Measurements from ENCODE around the gene TBX1.

TBX1 gene

DNA sequence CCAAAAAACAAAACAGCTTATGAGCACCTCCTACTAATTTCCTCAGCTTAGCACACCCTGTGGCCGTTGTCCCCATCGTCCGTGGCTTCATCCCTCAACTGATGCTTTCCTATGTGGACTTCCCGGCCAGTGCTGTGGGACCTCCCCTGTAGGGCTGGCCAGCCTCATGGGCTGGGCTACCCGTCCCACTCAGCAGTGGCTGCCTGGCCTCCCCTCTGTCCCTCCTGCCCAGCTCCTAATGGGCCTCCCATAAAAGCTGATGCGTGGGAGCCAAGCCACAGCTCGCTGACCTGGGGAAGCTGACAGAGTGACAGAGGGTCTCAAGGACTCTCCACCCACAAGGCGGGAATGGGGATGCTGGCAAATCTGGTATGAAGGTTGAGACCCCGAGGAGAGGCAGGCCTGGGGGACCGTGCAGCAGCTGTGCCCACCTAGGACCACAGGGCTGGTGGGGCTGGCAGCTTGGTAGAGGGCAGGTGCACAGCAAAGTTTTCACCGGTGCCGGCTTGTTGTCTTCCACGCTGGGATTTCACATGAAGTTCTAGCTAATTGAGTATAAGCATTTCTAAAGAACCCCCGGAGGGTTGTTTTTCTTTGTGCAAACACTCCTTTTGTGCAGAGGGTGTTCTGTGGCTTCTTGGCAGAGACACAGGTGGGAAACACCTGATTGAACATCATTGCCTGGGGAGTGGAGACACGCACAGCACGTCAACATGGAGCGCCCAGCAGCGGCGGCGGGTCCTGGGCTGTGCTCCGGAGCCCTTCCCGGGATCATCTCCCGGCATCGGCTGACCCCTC lies 23.2 kb downstream of the TBX1 start:
- no peak overlapping the region for H3K4me3 ChIP-seq (ENCODE audit: low read length)
- H3K36me3 ChIP-seq (ENCODE audit: control insufficient read depth, insufficient read depth, low read length), result no peaks in the 10 kb centered on the region
- no peaks in the 10 kb centered on the region for H3K9me3 ChIP-seq (ENCODE audit: control insufficient read depth, low read length)
- no peak overlapping the region for H3K9ac ChIP-seq (ENCODE audit: low read length)
- peaks cover 13% of the 10 kb centered on the region for H3K27me3 ChIP-seq (ENCODE audit: control insufficient read depth, insufficient read depth, low read length)
- no peaks in the 10 kb centered on the region for H3K4me1 ChIP-seq (ENCODE audit: control insufficient read depth, insufficient read depth, low read length)

DNA sequence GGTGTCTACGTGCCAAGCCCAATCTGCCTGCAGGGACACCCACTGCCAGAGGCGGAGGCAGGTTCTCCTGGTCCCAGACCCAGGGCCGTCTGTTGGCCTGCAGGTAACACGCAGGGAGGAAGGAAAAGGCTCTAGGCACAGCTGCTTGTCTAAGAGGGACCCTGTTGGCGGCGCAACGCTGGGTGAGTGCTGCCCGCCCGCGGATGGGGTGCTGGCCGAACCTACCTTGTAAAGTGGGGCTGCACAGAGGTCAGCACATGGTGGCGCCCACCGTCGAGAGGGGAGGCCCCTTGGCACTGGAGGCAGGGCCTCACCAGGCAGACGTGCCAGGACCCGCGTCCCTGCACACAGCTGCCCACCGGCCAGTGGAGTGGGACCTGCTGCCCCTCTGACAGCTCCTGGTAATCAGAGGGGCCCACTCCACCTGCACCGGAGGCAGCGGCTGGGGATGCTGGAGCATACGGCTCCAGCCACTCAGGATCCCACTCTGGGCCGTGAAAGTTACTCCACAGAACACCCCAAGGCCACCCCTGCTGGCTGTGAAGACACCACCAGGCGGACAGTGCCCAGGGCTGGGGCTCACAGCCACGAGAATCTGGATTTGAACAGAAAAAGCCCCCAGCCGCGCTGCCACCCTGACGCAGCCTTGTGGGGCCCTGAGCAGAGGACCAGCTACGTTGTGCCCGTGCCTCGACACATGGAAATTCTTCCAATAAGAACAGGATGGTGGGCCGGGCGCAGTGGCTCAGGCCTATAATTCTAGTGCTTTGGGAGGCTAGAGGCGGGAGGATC lies 24.0 kb downstream of the TBX1 start:
- Histone ChIP-seq H3K36me3 (ENCODE audit: control insufficient read depth, insufficient read depth, low read length) (no peaks in the 10 kb centered on the region), H3K27me3 (ENCODE audit: control insufficient read depth, insufficient read depth, low read length) (peaks cover 9% of the 10 kb centered on the region), H3K9me3 (ENCODE audit: control insufficient read depth, low read length) (no peaks in the 10 kb centered on the region), H3K4me1 (ENCODE audit: control insufficient read depth, insufficient read depth, low read length) (no peaks in the 10 kb centered on the region), H3K9ac (ENCODE audit: low read length) (no peak overlapping the region), H3K4me3 (ENCODE audit: low read length) (no peak overlapping the region)

DNA sequence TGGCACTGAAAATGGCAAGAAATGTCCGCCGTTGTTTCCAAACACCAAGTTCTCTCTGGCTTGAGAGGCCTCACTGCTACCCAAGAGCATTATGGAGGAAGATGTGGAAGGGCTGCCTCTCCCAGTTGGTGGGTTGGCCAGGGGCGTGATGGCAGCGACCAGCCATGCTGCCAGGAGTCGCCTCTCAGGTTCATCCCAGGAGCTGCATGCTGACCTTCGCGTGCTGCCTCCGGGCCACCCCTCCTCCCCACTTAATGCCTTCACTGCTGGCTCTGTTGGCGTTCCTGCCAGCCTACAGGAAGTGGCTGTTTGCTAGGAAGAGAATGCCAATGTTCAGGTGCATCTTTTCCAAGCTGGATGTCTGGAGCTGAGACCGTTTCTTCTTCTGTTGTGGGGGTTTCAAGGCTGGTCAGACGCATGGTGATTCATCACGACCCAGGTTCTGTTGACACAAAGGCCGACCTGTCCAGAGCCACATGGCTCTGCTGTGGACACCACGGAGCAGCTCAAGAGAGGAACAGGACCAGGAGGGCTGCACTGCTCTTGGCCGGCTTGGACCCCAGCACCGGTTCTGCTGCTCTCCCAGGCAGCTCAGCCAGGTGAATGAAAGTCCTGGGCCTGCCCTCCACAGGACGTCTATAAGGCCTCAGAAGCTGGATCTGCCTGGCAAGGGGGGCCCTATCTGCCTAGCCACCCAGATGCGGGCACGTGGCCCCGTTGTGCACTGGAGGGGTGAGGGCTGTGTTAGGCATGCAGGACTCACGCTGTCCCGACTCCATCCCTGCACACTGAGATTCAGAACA lies 25.1 kb downstream of the TBX1 start:
- Histone ChIP-seq H3K4me1 (ENCODE audit: control insufficient read depth, insufficient read depth, low read length) (no peaks in the 10 kb centered on the region), H3K9me3 (ENCODE audit: control insufficient read depth, low read length) (no peaks in the 10 kb centered on the region), H3K4me3 (ENCODE audit: low read length) (no peak overlapping the region), H3K36me3 (ENCODE audit: control insufficient read depth, insufficient read depth, low read length) (no peaks in the 10 kb centered on the region), H3K27me3 (ENCODE audit: control insufficient read depth, insufficient read depth, low read length) (peaks cover 9% of the 10 kb centered on the region), H3K9ac (ENCODE audit: low read length) (no peak overlapping the region)

DNA sequence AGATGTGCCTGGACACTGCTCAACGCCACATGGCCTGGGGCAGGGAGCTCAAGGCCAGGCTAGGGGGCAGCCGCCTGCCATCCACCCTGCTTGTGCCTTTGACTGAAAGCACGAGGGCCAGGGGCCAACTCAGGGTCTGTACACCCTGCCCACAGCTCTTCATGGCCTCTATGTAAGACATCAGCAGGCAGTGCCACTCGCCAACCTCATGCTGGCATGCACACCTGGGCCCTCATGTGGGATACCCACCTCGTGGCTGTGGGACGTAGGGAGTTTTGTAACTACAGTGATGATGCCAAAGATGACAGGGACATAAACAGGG lies 25.6 kb downstream of the TBX1 start:
- Histone ChIP-seq H3K4me3 (ENCODE audit: low read length) (no peak overlapping the region), H3K4me1 (ENCODE audit: control insufficient read depth, insufficient read depth, low read length) (no peaks in the 10 kb centered on the region)

DNA sequence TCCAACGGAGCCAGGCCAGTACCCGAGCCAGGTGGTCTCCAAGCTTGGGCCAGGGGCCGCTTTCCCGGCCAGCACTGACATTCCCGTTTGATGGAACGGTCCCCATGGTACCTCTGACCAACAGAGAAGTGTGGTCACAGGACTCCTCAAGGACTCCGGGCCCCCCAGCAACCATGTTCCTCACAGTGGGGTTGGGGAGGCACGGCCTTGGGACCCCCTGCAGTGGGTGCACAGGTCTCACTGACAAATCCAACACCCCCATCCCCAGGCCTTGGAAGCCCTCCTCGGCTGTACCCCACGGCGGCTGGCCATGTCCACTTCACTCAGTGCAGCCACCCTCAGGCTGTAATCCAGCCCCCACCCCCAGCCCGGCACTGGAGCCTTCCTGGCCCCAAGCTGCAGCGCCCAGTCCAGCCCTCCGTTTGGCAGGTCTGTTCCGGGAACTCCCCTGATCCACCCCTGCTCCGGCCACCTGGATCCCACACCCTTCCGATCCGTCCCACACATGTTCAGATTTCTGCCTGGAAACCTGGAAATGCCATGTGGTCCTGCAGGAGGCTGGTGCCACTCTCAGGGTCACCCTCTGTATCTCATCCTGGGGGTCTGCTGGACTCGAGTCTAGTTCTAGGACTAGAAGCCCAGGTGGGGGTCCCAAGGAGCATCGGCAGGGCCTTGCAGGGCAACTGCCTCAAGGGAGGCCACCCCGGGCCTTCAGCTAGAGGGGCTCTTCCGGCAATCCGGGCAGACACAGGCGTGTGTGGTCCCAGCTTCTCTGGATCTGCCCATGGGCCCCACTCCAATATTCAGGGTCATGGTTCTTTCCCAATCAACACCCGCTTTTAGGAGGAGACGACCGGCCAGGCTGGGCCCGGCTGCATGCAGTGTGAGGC lies 26.6 kb downstream of the TBX1 start:
- peaks cover 9% of the 10 kb centered on the region for H3K27me3 ChIP-seq (ENCODE audit: control insufficient read depth, insufficient read depth, low read length)
- no peaks in the 10 kb centered on the region for H3K4me1 ChIP-seq (ENCODE audit: control insufficient read depth, insufficient read depth, low read length)
- no peaks in the 10 kb centered on the region for H3K9me3 ChIP-seq (ENCODE audit: control insufficient read depth, low read length)
- no peak overlapping the region for H3K9ac ChIP-seq (ENCODE audit: low read length)
- H3K36me3 ChIP-seq (ENCODE audit: control insufficient read depth, insufficient read depth, low read length), result no peaks in the 10 kb centered on the region
- H3K4me3 ChIP-seq (ENCODE audit: low read length), result no peak overlapping the region

More for the DNA sequence above, 25.6 kb downstream of the TBX1 start:
- Histone ChIP-seq H3K9ac (ENCODE audit: low read length) (no peak overlapping the region), H3K9me3 (ENCODE audit: control insufficient read depth, low read length) (no peaks in the 10 kb centered on the region), H3K36me3 (ENCODE audit: control insufficient read depth, insufficient read depth, low read length) (no peaks in the 10 kb centered on the region), H3K27me3 (ENCODE audit: control insufficient read depth, insufficient read depth, low read length) (peaks cover 9% of the 10 kb centered on the region)

DNA sequence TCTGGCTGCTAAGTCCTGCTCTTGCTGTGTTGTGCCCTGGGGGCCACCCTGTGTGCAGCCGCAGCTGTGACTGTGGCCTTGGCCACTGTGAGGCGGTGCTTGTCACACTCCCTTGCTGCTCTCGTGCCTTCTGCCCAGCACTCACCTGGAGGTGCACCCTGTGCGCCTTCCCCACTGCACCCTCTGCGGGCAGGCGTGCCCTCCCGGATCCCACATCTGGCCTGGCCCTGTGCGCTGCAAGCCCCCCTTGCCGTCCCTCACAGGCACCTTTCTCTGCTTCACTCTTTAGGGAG lies 27.2 kb downstream of the TBX1 start:
- Histone ChIP-seq H3K4me1 (ENCODE audit: control insufficient read depth, insufficient read depth, low read length) (no peaks in the 10 kb centered on the region), H3K4me3 (ENCODE audit: low read length) (no peak overlapping the region), H3K9ac (ENCODE audit: low read length) (no peak overlapping the region), H3K36me3 (ENCODE audit: control insufficient read depth, insufficient read depth, low read length) (no peaks in the 10 kb centered on the region), H3K27me3 (ENCODE audit: control insufficient read depth, insufficient read depth, low read length) (peaks cover 9% of the 10 kb centered on the region), H3K9me3 (ENCODE audit: control insufficient read depth, low read length) (no peaks in the 10 kb centered on the region)

DNA sequence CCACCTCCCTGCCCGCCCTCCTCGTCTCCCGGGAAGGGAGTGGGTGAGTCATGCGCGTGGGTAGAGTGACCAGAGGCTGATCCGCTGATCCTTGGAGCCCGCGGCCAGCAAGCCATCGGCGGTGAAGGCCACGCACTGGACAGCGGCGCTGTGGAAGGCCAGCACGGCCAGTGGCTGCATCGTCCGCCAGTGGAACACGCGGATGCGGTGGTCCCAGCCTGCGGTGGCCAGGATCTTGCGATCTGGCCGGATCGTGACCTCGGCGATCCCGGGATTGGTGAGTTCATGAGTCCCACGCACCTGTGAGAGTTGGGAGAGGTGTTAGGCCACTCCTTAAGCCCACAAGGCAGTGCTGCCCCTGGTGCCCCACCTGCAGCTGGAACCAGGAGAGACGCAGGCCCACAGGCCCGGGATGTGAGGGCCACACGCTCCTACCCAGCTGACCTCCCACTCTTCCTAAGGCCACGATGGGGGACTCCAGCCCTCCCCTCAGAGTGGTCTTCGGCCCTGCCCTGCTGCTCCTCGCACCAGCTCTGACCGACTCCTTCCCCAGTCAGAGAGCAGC lies 28.2 kb downstream of the TBX1 start:
- Histone ChIP-seq H3K4me3 (ENCODE audit: low read length) (no peak overlapping the region), H3K9me3 (ENCODE audit: control insufficient read depth, low read length) (no peaks in the 10 kb centered on the region), H3K36me3 (ENCODE audit: control insufficient read depth, insufficient read depth, low read length) (no peaks in the 10 kb centered on the region), H3K9ac (ENCODE audit: low read length) (no peak overlapping the region), H3K27me3 (ENCODE audit: control insufficient read depth, insufficient read depth, low read length) (peaks cover 2% of the 10 kb centered on the region), H3K4me1 (ENCODE audit: control insufficient read depth, insufficient read depth, low read length) (no peaks in the 10 kb centered on the region)

DNA sequence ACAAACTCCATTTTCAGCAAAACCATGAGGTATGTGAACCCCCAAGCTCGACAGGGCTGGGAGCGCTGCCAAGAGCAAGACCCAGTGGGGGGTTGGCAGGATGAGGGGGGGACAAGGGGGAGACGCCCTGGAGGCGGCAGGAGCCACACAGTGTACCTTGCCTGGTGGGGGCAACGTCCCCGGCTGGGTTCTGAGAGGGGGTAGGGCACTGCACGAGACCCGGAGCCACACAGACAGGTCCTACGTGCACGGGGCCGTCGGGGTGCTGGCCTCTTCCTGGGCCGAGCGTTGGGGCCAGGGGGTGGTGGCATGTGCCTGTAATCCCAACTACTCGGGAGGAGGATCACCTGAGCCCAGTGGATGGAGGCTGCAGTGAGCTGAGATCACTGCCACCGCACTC lies 28.8 kb downstream of the TBX1 start:
- H3K9me3 ChIP-seq (ENCODE audit: control insufficient read depth, low read length), result no peaks in the 10 kb centered on the region
- no peak overlapping the region for H3K4me3 ChIP-seq (ENCODE audit: low read length)
- no peak overlapping the region for H3K9ac ChIP-seq (ENCODE audit: low read length)
- H3K27me3 ChIP-seq (ENCODE audit: control insufficient read depth, insufficient read depth, low read length), result no peaks in the 10 kb centered on the region
- no peaks in the 10 kb centered on the region for H3K36me3 ChIP-seq (ENCODE audit: control insufficient read depth, insufficient read depth, low read length)
- H3K4me1 ChIP-seq (ENCODE audit: control insufficient read depth, insufficient read depth, low read length), result no peaks in the 10 kb centered on the region

DNA sequence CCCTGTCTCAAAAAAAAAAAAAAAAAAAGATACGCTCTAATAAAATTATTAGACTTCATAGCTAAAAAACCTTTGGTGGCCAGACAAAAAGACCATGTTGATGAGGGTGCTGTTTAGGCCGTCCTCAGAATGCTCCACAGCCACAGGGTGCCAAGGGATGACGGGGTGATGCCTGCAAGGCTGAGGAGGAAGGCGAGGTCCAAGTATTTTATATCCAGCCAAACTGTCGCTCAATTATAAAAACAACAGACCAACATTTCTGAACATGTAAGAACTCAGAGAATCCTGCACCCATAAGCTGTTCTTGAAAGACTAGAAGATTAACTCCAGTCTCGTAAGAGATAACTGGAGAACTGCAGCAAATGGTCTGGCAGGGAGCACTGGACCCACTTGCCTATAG lies 29.2 kb downstream of the TBX1 start:
- no peaks in the 10 kb centered on the region for H3K27me3 ChIP-seq (ENCODE audit: control insufficient read depth, insufficient read depth, low read length)
- H3K9ac ChIP-seq (ENCODE audit: low read length), result no peak overlapping the region
- H3K36me3 ChIP-seq (ENCODE audit: control insufficient read depth, insufficient read depth, low read length), result no peaks in the 10 kb centered on the region
- H3K4me3 ChIP-seq (ENCODE audit: low read length), result no peak overlapping the region
- H3K4me1 ChIP-seq (ENCODE audit: control insufficient read depth, insufficient read depth, low read length), result no peaks in the 10 kb centered on the region
- H3K9me3 ChIP-seq (ENCODE audit: control insufficient read depth, low read length), result no peaks in the 10 kb centered on the region

DNA sequence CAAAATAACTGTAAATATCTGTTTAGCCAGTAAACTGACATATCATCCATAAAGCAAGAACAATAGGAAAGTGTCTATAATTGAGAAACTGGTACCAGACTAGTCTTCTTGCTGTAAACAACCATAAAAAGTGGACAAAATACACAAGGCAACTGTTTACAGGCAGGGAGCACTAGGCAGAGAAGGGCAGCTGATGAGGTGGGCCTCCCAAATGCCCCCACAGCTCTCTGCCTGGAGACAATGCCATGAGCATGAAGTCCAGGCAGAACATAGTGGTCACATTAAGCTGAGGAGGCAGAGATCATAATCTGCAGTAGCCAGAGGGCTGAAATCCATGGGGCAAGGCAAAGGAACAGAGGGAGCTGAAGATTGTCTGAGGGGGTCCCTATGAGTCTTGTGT lies 30.7 kb downstream of the TBX1 start:
- Histone ChIP-seq H3K9ac (ENCODE audit: low read length) (no peak overlapping the region), H3K4me1 (ENCODE audit: control insufficient read depth, insufficient read depth, low read length) (no peaks in the 10 kb centered on the region), H3K9me3 (ENCODE audit: control insufficient read depth, low read length) (no peaks in the 10 kb centered on the region), H3K36me3 (ENCODE audit: control insufficient read depth, insufficient read depth, low read length) (no peaks in the 10 kb centered on the region), H3K4me3 (ENCODE audit: low read length) (no peak overlapping the region), H3K27me3 (ENCODE audit: control insufficient read depth, insufficient read depth, low read length) (no peaks in the 10 kb centered on the region)

DNA sequence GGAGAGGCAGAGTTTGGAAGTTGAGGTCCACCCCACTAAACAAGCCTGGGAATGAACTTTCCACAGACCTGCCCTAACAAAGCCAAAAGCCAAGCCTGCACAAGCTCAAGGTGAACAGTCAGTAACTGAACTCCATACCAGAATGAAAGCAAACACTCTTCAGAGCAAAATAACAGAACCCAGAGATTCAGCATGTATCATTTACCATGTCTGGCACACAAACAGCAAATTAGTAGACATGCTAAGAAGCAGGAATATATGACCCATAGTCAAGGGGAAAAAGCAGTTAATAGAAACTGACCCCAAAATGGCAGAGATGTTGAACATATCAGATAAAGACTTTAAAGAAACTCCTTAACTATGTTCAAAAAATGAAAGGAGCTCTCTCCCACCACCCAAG lies 31.3 kb downstream of the TBX1 start:
- H3K4me3 ChIP-seq (ENCODE audit: low read length), result no peak overlapping the region
- H3K36me3 ChIP-seq (ENCODE audit: control insufficient read depth, insufficient read depth, low read length), result no peaks in the 10 kb centered on the region
- H3K4me1 ChIP-seq (ENCODE audit: control insufficient read depth, insufficient read depth, low read length), result no peaks in the 10 kb centered on the region
- H3K9ac ChIP-seq (ENCODE audit: low read length), result no peak overlapping the region
- H3K27me3 ChIP-seq (ENCODE audit: control insufficient read depth, insufficient read depth, low read length), result no peaks in the 10 kb centered on the region
- H3K9me3 ChIP-seq (ENCODE audit: control insufficient read depth, low read length), result no peaks in the 10 kb centered on the region

All from mucosa of stomach (tissue), 1 donor.